HepG2 (cell line): Measurements from ENCODE around the gene OGA. TPM values are rescaled to one million over a fixed set of nuclear protein-coding genes. Genes with fewer than 3 reads are reported as not detected.

ENCODE experiments used
- ATAC-seq: fragments of 200-7000 bp; cut with Tn5 transposase; 3 replicates; pipeline ENCODE4 v1.9.1; 2020; ENCODE audit warnings: mild to moderate bottlenecking, moderate library complexity
- BruUV-seq: library from RNA; stranded (reverse); fragments of 400-500 nt; replicated peaks from 2 replicates; lab custom pipeline; 2021; lab: Mats Ljungman, UMichigan
- CTCF ChIA-PET: fragments of 300-600 bp; formaldehyde crosslinking; extraction: SDS; loops from one replicate; lab custom pipeline; 2021; ENCODE audit warnings: low total read pairs, inconsistent platforms, low intra/inter-chr PET ratio; lab: Yijun Ruan, JAX
- POLR2A ChIA-PET: fragments of 350-600 bp; sonication (Branson Sonifier 250); formaldehyde crosslinking; loops from one replicate; lab custom pipeline; 2020; ENCODE audit warnings: antibody characterized with exemption, inconsistent platforms; lab: Yijun Ruan, JAX
- DNase-seq: peaks from one replicate; pipeline ENCODE4 v3.0.0-alpha.2; 2015; ENCODE audit warnings: low spot score
- FAIRE-seq: peaks from 3 replicates; lab custom pipeline; 2011; peaks lifted over from hg19 to GRCh38; lab: Jason Lieb, UNC
- H2AFZ ChIP-seq: one replicate; pipeline ENCODE4 v1.6.1; 2011; ENCODE audit warnings: low read length, inconsistent platforms
- H3K27ac ChIP-seq: fragments of 300-600 bp; 3 replicates; pipeline ENCODE4 v1.8.0; 2011; ENCODE audit warnings: mixed run types, mild to moderate bottlenecking, mixed read lengths, low read length, inconsistent platforms; ENCODE audit not compliant: insufficient read depth; ENCODE audit errors: extremely low read length
- H3K27me3 ChIP-seq, 2 experiments: fragments of 200-600 bp in 1 of 2; 2 replicates in 1 of 2; 3 replicates in 1 of 2; pipeline versions ENCODE4 v1.6.0 to v1.8.0; 2011; ENCODE audit warnings: low read length in 2 of 2, mild to moderate bottlenecking in 2 of 2, moderate library complexity in 2 of 2, inconsistent platforms in 1 of 2; ENCODE audit not compliant: insufficient read depth in 2 of 2, control insufficient read depth in 1 of 2
- H3K36me3 ChIP-seq, 2 experiments: fragments of 200-600 bp in 1 of 2; replicated peaks in 1 of 2; 2 replicates in 1 of 2; 3 replicates in 1 of 2; pipeline versions ENCODE4 v1.5.1 to v1.8.0; 2011; ENCODE audit warnings: low read length in 2 of 2, inconsistent platforms in 1 of 2; ENCODE audit not compliant: insufficient read depth in 2 of 2, control insufficient read depth in 1 of 2
- H3K4me1 ChIP-seq: 2 replicates; pipeline ENCODE4 v1.5.1; 2012; ENCODE audit warnings: low read length, inconsistent platforms; ENCODE audit not compliant: insufficient read depth
- H3K4me2 ChIP-seq: 2 replicates; pipeline ENCODE4 v1.6.0; 2011; ENCODE audit warnings: low read depth, low read length, inconsistent platforms
- H3K4me3 ChIP-seq, 3 experiments: fragments of 200-600 bp in 1 of 3; sonication (generic), shearing (Covaris generic) in 1 of 3; replicated peaks in 1 of 3; 2 replicates each; pipeline ENCODE4 v1.5.1; 2011 to 2016; ENCODE audit warnings: low read length in 3 of 3, inconsistent platforms in 2 of 3, low read depth in 2 of 3, mild to moderate bottlenecking in 2 of 3, control low read depth in 1 of 3, mixed read lengths in 1 of 3; ENCODE audit not compliant: insufficient read depth in 1 of 3
- H3K79me2 ChIP-seq: one replicate; pipeline ENCODE4 v1.6.1; 2011; ENCODE audit warnings: low read length, inconsistent platforms; ENCODE audit not compliant: insufficient read depth
- H3K9ac ChIP-seq: 2 replicates; pipeline ENCODE4 v1.6.0; 2011; ENCODE audit warnings: mild to moderate bottlenecking, low read depth, low read length, inconsistent platforms; ENCODE audit not compliant: insufficient read depth
- H3K9me3 ChIP-seq: 2 replicates; pipeline ENCODE4 v1.5.1; 2012; ENCODE audit warnings: mild to moderate bottlenecking, low read length
- H4K20me1 ChIP-seq: 2 replicates; pipeline ENCODE4 v1.6.0; 2011; ENCODE audit warnings: inconsistent platforms, mild to moderate bottlenecking, low read length, moderate library complexity; ENCODE audit not compliant: insufficient read depth
- GLI4 ChIP-seq: sonication (generic); formaldehyde crosslinking; IDR thresholded peaks from 2 replicates; pipeline ENCODE4 v1.5.1; 2020; ENCODE audit warnings: missing genetic modification reagents, mild to moderate bottlenecking, moderate library complexity, borderline replicate concordance
- GPN1 ChIP-seq: sonication (generic); formaldehyde crosslinking; IDR thresholded peaks from 2 replicates; pipeline ENCODE4 v1.5.1; 2020; ENCODE audit warnings: missing genetic modification reagents, borderline replicate concordance
- JARID2 ChIP-seq: sonication (generic); formaldehyde crosslinking; IDR thresholded peaks from 2 replicates; pipeline ENCODE4 v1.8.1; 2023; ENCODE audit warnings: missing genetic modification reagents, inconsistent platforms; ENCODE audit not compliant: insufficient replicate concordance
- KLF13 ChIP-seq: sonication (generic); formaldehyde crosslinking; IDR thresholded peaks from 2 replicates; pipeline ENCODE4 v1.4.0; 2020; ENCODE audit warnings: mild to moderate bottlenecking, missing genetic modification reagents
- MTA3 ChIP-seq: sonication (generic); formaldehyde crosslinking; IDR thresholded peaks from 2 replicates; pipeline ENCODE4 v1.4.0; 2020; ENCODE audit warnings: missing genetic modification reagents
- PPARG ChIP-seq: conservative IDR thresholded peaks from 2 replicates; pipeline ENCODE4 v1.6.1; 2016; ENCODE audit warnings: missing biosample characterization, missing genetic modification reagents
- PRDM15 ChIP-seq: sonication (generic); formaldehyde crosslinking; IDR thresholded peaks from 2 replicates; pipeline ENCODE4 v1.4.0; 2020; ENCODE audit warnings: missing genetic modification reagents
- REXO4 ChIP-seq: sonication (generic); formaldehyde crosslinking; IDR thresholded peaks from 2 replicates; pipeline ENCODE4 v1.8.0; 2022; ENCODE audit warnings: missing genetic modification reagents, mild to moderate bottlenecking, borderline replicate concordance
- RFXANK ChIP-seq: IDR thresholded peaks from 2 replicates; pipeline ENCODE4 v1.6.1; 2016
- RNF2 ChIP-seq: fragments of 450-650 bp; conservative IDR thresholded peaks from 2 replicates; pipeline ENCODE4 v1.6.1; 2016; ENCODE audit warnings: low read depth
- SP140L ChIP-seq: sonication (generic); formaldehyde crosslinking; IDR thresholded peaks from 2 replicates; pipeline ENCODE4 v1.4.0; 2020; ENCODE audit warnings: missing genetic modification reagents, borderline replicate concordance
- SRY ChIP-seq: sonication (generic); formaldehyde crosslinking; IDR thresholded peaks from 2 replicates; pipeline ENCODE4 v1.8.0; 2022; ENCODE audit warnings: mild to moderate bottlenecking, missing genetic modification reagents
- TEAD3 ChIP-seq: optimal IDR thresholded peaks from 2 replicates; pipeline ENCODE3; 2016; ENCODE audit warnings: borderline replicate concordance
- TGIF2 ChIP-seq: IDR thresholded peaks from 2 replicates; pipeline ENCODE4 v1.6.1; 2016; ENCODE audit warnings: control low read depth, missing compliant biosample characterization
- TOPORS ChIP-seq: sonication (generic); formaldehyde crosslinking; IDR thresholded peaks from 2 replicates; pipeline ENCODE4 v1.8.0; 2023; ENCODE audit warnings: mild to moderate bottlenecking, missing genetic modification reagents
- ZNF234 ChIP-seq: sonication (generic); formaldehyde crosslinking; conservative IDR thresholded peaks from 2 replicates; pipeline ENCODE4 v1.5.1; 2020; ENCODE audit warnings: mild to moderate bottlenecking, missing genetic modification reagents
- ZNF282 ChIP-seq: fragments of 450-650 bp; IDR thresholded peaks from 2 replicates; pipeline ENCODE4 v1.6.1; 2018; ENCODE audit not compliant: partially characterized antibody
- ZSCAN25 ChIP-seq: sonication (generic); formaldehyde crosslinking; IDR thresholded peaks from 2 replicates; pipeline ENCODE4 v1.8.0; 2022; ENCODE audit warnings: mild to moderate bottlenecking, missing genetic modification reagents
- WGBS: methylation state at CpG from one replicate; pipeline ENCODE4 v1.1.6; 2017; ENCODE audit warnings: low lambda C conversion rate; 5-methylcytosine and 5-hydroxymethylcytosine counted together
- in situ Hi-C: cut with HindIII; loops from 2 replicates; pipeline ENCODE4 v1.10.0; 2017; ENCODE audit warnings: low pct_unique_long_range_greater_than_20kb; ENCODE audit not compliant: extremely low pct_ligation_motif_present
- intact Hi-C: fragments of 100-400 bp; cut with micrococcal nuclease; formaldehyde crosslinking; loops from one replicate; pipeline ENCODE4 v1.10.0; 2022; ENCODE audit not compliant: unreplicated experiment
- polyA plus RNA-seq, 8 experiments: library from polyadenylated mRNA; depleted of rRNA in 3 of 8; stranded (reverse) in 7 of 8; unstranded in 1 of 8; fragments of >200 nt; fragmentation: Illumina TruSeq in 4 of 8; extraction: Trizol in 4 of 8; gene quantifications; 2 replicates each; pipeline versions ENCODE4 v1.2.1 to v1.2.3, GENCODE V29; 2011 to 2016; ENCODE audit warnings: low read depth in 4 of 8, missing spikeins in 1 of 8, mixed read lengths in 1 of 8; ENCODE audit not compliant: insufficient read depth in 1 of 8
- total RNA-seq, 5 experiments: library from RNA; depleted of rRNA; stranded (reverse); fragments of >200 nt; fragmentation: Illumina TruSeq; extraction: Trizol; gene quantifications; 2 replicates each; pipeline ENCODE4 v1.2.3, GENCODE V29; 2016; ENCODE audit warnings: low read depth in 1 of 5
- TF ChIP-seq, protein P1 (sequence below): sonication (generic); formaldehyde crosslinking; IDR thresholded peaks from 2 replicates; pipeline ENCODE4 v1.5.0; 2020; ENCODE audit warnings: mild to moderate bottlenecking, missing genetic modification reagents, borderline replicate concordance

OGA gene
- total and polyA plus RNA-seq, 2 of the 13 experiments (the other 11 are each of a cell fraction or from before 2014, with no cell fraction given) = 33.2 to 39.8 TPM

DNA sequence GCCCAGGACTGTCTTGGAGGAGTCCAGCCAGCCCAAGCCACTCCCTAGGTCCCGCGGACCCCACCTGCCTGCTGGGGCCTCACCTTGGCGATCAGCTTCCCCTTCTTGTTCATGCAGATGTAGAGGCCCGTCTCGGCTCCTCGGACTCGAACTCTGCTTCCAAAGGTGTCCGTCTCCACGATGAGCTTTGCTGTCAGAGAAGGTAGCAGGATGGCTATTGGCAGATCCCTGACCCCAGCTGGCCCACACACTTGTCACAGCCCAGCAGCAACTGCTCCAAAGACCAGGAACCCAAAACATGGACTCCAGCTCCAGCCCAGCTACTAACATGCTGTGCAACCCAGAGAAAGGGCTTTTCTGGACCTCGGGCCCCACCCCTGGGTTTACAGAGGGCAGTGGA, 46.9 kb downstream of the OGA start (continued):
- no peak for TF ChIP-seq GLI4 (CRISPR knock-in tag)
- no peak for TF ChIP-seq ZSCAN25 (CRISPR knock-in tag)
- no peak for TF ChIP-seq PPARG (CRISPR knock-in tag)
- TF ChIP-seq REXO4 (CRISPR knock-in tag) = no peak
- TF ChIP-seq SRY = no peak
- no peak for TF ChIP-seq ZNF234 (CRISPR knock-in tag)
- no peak for TF ChIP-seq RFXANK (CRISPR knock-in tag)
- TF ChIP-seq KLF13 (CRISPR knock-in tag) = no peak
- TF ChIP-seq, all 625 proteins: peak for 0

DNA sequence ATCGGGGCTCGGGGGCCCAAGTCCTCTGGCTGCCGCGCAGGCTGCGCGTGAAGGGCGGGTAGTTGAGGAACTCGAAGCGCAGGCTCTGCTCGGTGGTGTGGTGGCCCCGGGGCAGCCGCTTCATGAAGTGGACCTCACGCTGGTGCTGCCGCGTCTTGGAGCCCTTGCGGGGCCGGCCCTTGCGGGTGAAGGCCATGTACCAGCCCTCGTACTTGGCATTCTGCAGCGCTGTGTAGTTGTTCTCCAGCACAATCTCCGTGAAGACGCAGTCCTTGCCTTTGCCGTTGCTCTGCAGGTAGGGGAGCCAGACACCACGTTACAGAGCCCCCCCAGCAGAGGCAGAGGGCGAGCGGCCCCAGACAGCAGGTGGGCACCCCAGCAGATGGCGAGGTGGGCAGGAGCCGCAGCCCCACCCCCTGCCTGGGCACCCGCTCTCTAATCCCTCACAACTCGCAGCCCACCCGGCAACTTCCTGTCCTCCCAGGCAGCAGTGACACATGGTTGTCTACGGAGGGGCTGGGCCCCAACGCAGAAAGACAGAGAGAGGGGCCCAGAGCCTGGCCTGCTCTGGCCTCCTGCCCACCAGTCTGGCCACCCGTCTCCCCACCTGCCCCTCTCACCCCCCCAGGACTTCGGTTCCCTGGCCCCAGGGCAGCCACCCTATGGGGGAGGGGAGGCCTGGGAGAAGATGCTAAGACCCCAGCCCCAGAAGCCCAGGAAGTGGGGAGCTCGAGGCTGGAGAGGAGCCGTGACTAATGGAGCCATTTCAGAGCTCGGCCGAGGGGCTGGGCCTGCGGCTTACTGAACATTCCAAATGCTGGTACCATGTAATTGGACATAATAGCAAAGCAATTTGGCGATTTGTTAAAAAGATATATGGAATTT, 47.7 kb downstream of the OGA start:
- Histone ChIP-seq H3K4me3 (no peak overlapping the region), H3K79me2 (no peaks in the 10 kb centered on the region), H3K4me2 (no peak overlapping the region), H3K9ac (no peak overlapping the region), H2AFZ (no peak overlapping the region), H3K4me1 (no peaks in the 10 kb centered on the region), H3K27ac (no peak overlapping the region), H3K27me3 (peaks cover 24 to 85% of the 10 kb centered on the region in 2 experiments), H3K36me3 (no peaks in the 10 kb centered on the region), H4K20me1 (no peaks in the 10 kb centered on the region), H3K9me3 (no peaks in the 10 kb centered on the region)
- ATAC-seq = no peak
- intact Hi-C loops = no loop called here
- ChIA-PET CTCF (no interaction called here), POLR2A (no interaction called here)
- BruUV-seq = no TSS peak
- FAIRE-seq = no peak
- whole genome bisulfite sequencing = 61% methylated on average over 17 of the region's 41 CpGs
- in situ Hi-C loops = no loop called here
- DNase-seq = no peak
- TF ChIP-seq SP140L (no peak), ZNF282 (no peak), REXO4 (CRISPR knock-in tag) (no peak), TGIF2 (CRISPR knock-in tag) (no peak), PRDM15 (CRISPR knock-in tag) (no peak), TOPORS (CRISPR knock-in tag) (no peak), TEAD3 (CRISPR knock-in tag) (no peak), MTA3 (CRISPR knock-in tag) (no peak), JARID2 (CRISPR knock-in tag) (no peak), RNF2 (no peak), GPN1 (CRISPR knock-in tag) (no peak)
- TF ChIP-seq, protein P1, sequence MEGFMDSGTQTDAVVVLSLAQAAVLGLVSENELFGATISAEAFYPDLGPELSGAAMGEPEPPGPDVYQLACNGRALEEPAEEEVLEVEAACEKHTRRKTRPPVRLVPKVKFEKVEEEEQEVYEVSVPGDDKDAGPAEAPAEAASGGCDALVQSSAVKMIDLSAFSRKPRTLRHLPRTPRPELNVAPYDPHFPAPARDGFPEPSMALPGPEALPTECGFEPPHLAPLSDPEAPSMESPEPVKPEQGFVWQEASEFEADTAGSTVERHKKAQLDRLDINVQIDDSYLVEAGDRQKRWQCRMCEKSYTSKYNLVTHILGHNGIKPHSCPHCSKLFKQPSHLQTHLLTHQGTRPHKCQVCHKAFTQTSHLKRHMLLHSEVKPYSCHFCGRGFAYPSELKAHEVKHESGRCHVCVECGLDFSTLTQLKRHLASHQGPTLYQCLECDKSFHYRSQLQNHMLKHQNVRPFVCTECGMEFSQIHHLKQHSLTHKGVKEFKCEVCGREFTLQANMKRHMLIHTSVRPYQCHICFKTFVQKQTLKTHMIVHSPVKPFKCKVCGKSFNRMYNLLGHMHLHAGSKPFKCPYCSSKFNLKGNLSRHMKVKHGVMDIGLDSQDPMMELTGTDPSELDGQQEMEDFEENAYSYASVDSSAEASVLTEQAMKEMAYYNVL (CRISPR knock-in tag) = no peak
